Brain pericyte (primary cell): ENCODE measurements around the gene RAB5IF.
"Not testable (repeated sequence)": the region's sequence is repeated elsewhere in the genome, so short reads cannot be mapped to it uniquely, and the experiment has no call there.

ENCODE experiments used
- DNase-seq: peaks from one replicate; pipeline ENCODE4 v3.0.0-alpha.2; 2012; ENCODE audit warnings: low read depth, low spot score

Gene RAB5IF, protein sequence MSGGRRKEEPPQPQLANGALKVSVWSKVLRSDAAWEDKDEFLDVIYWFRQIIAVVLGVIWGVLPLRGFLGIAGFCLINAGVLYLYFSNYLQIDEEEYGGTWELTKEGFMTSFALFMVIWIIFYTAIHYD

GRCh38 chr20:36605399-36606157 is at the start of gene RAB5IF:
TSS of gene RAB5IF (plus strand) at chr20:36605779. CDS start at chr20:36605952, 173 bp downstream.
- peak; percentile 99 for DNase-seq

- no peak for DNase-seq
Observed at GRCh38 chr20:36562724-36563123, 42.9 kb upstream of the RAB5IF start.

GRCh38 chr20:36563374-36563773 is 42.2 kb upstream of the RAB5IF start:
- no peak for DNase-seq

- DNase-seq, result not testable (repeated sequence)
Observed at GRCh38 chr20:36564078-36564725, 41.4 kb upstream of the RAB5IF start.

DNA sequence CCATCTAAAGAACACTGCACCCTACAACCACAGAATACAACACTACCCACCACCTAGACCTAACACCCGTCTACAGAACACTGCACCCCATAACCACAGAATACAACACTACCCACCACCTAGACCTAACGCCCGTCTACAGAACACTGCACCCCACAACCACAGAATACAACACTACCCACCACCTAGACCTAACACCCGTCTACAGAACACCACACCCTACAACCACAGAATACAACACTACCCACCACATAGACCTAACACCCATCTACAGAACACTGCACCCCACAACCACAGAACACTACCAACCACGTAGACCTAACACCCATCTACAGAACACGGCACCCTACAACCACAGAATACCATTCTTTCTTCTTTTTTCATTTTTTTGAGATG is 40.9 kb upstream of the RAB5IF start:
- DNase-seq, result not testable (repeated sequence)

DNA sequence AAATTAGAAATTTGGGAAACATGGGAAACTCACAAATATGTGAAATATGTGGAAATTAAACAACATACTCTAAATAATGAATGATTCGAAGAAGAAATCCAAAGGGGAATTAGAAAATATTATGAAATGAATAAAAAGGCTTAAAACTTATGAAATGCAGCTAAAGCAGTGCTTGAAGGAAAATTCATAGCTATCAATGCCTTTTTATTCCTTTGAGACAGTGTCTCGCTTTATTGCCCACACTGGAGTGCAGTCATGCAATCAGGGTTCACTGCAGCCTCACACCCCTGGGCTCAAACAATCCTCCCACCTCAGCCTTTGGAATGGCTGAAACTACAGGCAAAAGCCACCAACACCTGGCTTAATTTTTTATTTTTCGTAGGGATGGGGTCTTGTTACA is 40.1 kb upstream of the RAB5IF start:
- no peak for DNase-seq

- no peak for DNase-seq
Observed at GRCh38 chr20:36569847-36570429, 35.6 kb upstream of the RAB5IF start.

GRCh38 chr20:36571564-36572504 is 33.7 kb upstream of the RAB5IF start:
- no peak for DNase-seq

GRCh38 chr20:36572701-36573102 is 32.9 kb upstream of the RAB5IF start:
- DNase-seq, result no peak

GRCh38 chr20:36573103-36573797 is 32.3 kb upstream of the RAB5IF start, which contains the start of gene TGIF2:
TSS of gene TGIF2 (plus strand) at chr20:36573597. CDS start at chr20:36578775, 5,178 bp downstream.
- DNase-seq, result no peak

GRCh38 chr20:36573798-36574365 is 31.7 kb upstream of the RAB5IF start:
- no peak for DNase-seq

- no peak for DNase-seq
Observed at GRCh38 chr20:36574366-36575135, 31.0 kb upstream of the RAB5IF start.

DNA sequence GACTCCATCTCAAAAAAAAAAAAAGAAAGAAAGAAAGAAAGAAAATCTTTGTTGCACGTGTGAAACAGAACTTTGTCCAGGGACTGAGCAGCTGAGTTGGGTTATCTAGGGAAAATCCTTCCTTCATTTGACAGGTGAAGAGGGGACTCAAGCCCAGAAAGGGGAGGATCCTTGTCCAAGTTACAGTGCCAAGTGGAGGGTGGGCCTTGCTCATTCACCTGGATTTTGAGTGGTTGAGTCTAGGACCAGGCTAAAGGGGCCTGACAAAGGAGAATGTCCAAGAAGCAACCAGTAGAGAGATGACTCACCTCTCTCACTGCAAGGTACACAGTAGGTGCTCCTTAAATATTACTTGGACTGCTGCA is 29.5 kb upstream of the RAB5IF start:
- no peak for DNase-seq

DNA sequence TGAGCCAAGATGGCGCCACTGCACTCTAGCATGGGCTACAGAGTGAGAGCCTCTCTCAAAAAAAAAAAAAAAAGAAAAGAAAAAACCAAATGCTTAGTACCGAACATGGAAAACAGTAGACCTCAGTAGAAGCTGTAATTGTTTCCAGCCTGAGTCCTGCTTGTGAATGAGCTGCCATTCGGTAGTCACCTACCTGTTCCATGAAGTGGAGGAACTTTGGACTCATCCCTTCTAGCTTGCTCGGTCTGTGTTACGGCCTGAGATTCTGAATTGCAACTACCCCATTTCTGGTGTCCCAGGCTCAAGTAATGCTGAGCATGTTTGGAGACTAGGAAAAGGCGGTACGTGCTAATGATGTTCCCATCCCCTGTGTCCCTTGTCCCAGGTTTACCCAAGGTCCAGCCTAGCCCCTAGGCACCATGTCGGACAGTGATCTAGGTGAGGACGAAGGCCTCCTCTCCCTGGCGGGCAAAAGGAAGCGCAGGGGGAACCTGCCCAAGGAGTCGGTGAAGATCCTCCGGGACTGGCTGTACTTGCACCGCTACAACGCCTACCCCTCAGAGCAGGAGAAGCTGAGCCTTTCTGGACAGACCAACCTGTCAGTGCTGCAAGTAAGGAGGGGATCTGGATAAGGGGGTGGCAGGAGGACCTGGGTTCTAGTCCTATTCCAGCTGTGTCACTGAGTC is 27.1 kb upstream of the RAB5IF start:
- DNase-seq, result no peak

DNA sequence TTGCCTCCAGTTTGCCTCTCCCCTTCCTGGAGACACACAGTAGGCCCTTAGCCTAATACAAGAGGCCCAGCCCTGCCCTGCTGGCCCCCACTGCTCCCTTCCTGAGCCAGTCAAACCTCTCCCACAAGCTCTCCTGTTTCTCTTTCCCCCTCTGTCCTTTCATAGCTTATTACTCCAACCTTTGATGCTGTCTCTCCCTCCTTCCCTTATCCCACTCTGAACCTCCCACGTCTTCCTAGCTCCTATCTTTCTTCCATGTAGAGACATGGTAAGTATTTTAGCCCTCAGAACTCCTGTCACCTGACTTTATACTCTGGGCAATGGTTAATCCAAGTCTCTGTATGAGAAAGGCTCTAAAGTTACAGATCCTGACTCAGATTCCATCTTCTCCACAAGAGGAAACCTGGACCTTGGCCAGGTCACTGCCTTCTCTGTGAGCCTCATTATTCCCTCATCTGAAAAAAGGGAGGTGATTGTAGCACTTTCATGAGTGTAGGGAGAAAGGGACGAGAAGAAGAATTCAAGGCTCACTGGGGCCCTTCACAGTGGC is 25.5 kb upstream of the RAB5IF start:
- DNase-seq, result no peak

GRCh38 chr20:36582322-36582721 is 23.3 kb upstream of the RAB5IF start:
- no peak for DNase-seq

DNA sequence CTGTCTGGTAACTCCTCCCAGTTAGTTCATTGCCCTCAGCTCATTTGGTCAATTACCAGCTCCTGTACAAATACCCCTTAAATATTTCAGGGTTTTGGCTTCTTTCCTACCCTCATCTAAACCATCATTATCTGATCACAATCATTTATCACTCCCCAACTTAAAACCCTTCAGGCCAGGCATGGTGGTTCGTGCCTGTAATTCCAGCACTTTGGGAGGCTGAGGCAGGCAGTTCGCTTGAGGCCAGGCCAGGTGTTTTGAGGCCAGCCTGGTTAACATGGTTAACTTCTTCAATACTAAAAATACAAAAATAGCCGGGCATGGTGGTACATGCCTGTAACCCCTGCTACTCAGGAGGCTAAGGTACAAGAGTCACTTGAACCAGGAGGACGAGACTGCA is 22.8 kb upstream of the RAB5IF start:
- DNase-seq, result no peak

DNA sequence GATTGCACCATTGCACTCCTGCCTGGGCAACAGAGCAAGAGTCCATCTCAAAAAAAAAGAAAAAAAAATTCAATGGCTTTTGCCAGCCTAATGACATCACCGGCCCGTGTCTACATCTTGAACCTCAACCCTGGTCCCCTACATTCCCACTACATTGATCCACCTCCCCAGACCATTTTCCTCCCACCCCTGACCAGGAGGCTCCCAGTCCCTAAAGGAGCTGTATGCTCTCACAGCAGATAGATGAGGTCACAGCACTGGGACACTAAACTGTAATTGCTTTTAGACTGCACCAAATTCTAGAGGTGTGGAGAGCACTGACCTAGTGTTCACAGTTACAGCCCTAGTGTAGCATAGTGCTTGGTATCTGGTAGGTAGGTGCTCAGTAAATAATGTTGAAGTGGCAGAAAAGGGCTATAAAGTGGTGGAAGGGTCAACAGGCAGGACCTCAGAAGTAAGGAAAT is 21.5 kb upstream of the RAB5IF start:
- DNase-seq, result no peak
